HL-60/S4 treated with retinoic acid at 250 ng/mL for 4 days and 3 days (cell line): ENCODE measurements around the gene CNPY2.

Experiments used
- in situ Hi-C: fragments of 300-500 bp; cut with MboI; formaldehyde crosslinking; loops from 2 replicates; pipeline ENCODE4 v1.7.0; 2022; ENCODE audit warnings: low sequenced_read_pairs

The CNPY2 gene

GRCh38 chr12:56260380-56260779 lies 55.4 kb downstream of the CNPY2 start:
- in situ Hi-C loops: no loop called here
